Central memory CD8-positive, alpha-beta T cell (primary cell): ENCODE measurements around the gene UBE2R2.
"Not testable (repeated sequence)": the region's sequence is repeated elsewhere in the genome, so short reads cannot be mapped to it uniquely, and the experiment has no call there.

Experiments
- ATAC-seq: fragments of 150-1000 bp; cut with Tn5 transposase; replicated peaks from 2 replicates; pipeline ENCODE4 v1.10.0; 2022; ENCODE audit warnings: mild to moderate bottlenecking, moderate FRiP score, moderate number of reproducible peaks; ENCODE audit not compliant: poor library complexity, severe bottlenecking; ENCODE audit errors: extremely low read depth
- DNase-seq, 2 donors: peaks; one replicate each; pipeline ENCODE4 v3.0.0; 2021; ENCODE audit warnings: low spot score in 2 of 2
- H3K27ac Mint-ChIP-seq: one replicate; pipeline ENCODE4 v1.8.0; 2022; ENCODE audit warnings: low read depth, mild to moderate bottlenecking, moderate library complexity, mixed read lengths
- H3K27me3 Mint-ChIP-seq: one replicate; pipeline ENCODE4 v1.8.0; 2022; ENCODE audit warnings: mixed read lengths
- H3K36me3 Mint-ChIP-seq: one replicate; pipeline ENCODE4 v1.8.0; 2022; ENCODE audit warnings: mild to moderate bottlenecking, moderate library complexity, mixed read lengths; ENCODE audit not compliant: insufficient read depth
- H3K4me1 Mint-ChIP-seq: one replicate; pipeline ENCODE4 v1.8.0; 2022; ENCODE audit warnings: mixed read lengths
- H3K4me3 Mint-ChIP-seq: one replicate; pipeline ENCODE4 v1.8.0; 2022; ENCODE audit warnings: mild to moderate bottlenecking, moderate library complexity, mixed read lengths
- H3K9me3 Mint-ChIP-seq: one replicate; pipeline ENCODE4 v1.8.0; 2022; ENCODE audit warnings: mixed read lengths

UBE2R2 gene

DNA sequence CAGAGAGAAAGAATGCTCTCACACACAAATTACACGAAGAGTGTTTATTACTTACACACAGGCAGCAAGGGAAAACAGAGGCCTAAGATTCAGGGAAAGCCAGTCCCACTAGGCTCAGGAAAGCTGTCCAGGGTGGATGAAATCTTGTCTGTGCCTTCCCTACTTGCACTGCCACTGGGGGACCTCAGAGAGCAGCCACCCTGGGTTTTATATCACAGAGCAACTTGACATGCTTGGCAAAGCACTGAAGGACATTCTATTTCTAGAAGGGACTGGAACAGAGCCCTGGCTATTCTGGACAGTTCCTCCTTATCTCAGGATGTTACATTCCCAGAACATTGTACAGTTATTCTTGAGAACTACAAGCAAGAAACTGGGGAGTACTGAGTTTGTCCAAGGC lies 29.1 kb upstream of the UBE2R2 start:
- no peaks in the 10 kb centered on the region for H3K4me1 Mint-ChIP-seq
- no peak overlapping the region for H3K4me3 Mint-ChIP-seq
- no peaks in the 10 kb centered on the region for H3K9me3 Mint-ChIP-seq
- H3K27ac Mint-ChIP-seq = no peak overlapping the region
- DNase-seq (no peak), ATAC-seq (no peak)
- H3K27me3 Mint-ChIP-seq = peaks cover 52% of the 10 kb centered on the region
- H3K36me3 Mint-ChIP-seq = peaks cover 2% of the 10 kb centered on the region

DNA sequence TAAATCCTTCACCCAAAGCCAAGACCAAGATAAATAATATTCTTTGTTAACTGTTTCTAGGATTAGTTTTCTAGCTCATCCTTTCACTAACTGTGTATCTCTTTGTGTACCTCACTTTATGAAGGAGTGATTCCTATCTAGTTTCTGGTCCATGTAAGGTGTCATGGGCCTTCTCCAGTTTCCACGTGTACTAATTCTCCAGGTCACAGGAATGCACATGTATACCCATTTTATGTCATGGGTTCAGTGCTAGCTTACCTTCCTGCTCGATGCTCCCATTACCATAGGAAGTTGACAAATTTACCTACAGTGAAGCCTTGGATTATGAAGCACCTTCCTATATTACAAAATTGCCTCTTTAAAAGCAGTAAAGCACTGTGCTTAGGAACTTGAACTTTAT lies 27.5 kb upstream of the UBE2R2 start:
- not testable (repeated sequence) for DNase-seq, ATAC-seq, H3K9me3 Mint-ChIP-seq, H3K36me3 Mint-ChIP-seq, H3K4me3 Mint-ChIP-seq, H3K4me1 Mint-ChIP-seq, H3K27ac Mint-ChIP-seq
- H3K27me3 Mint-ChIP-seq = peaks cover 44% of the 10 kb centered on the region

DNA sequence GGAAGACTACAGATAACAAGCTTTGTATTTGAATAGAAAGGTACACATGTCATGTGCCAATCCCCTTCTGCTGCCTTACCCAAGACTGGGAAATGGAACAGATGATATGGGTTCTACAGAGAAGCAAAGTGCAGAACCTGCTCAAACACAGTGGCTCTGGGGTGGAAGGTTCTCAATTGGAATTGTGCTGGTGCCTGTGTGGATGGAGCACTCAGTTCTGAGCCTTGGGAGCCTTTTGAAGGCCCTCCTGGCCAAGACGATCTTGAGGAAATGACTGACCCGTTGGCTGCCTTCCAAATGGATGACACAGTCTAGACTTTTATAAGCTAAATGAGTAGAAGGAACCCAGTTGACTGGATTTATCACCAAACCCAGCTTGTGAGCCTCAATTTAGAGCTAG lies 25.8 kb upstream of the UBE2R2 start:
- H3K27ac Mint-ChIP-seq = no peak overlapping the region
- peaks cover 2% of the 10 kb centered on the region for H3K36me3 Mint-ChIP-seq
- DNase-seq (no peak), ATAC-seq (no peak)
- no peaks in the 10 kb centered on the region for H3K9me3 Mint-ChIP-seq
- peaks cover 42% of the 10 kb centered on the region for H3K27me3 Mint-ChIP-seq
- no peak overlapping the region for H3K4me3 Mint-ChIP-seq
- H3K4me1 Mint-ChIP-seq = no peaks in the 10 kb centered on the region

DNA sequence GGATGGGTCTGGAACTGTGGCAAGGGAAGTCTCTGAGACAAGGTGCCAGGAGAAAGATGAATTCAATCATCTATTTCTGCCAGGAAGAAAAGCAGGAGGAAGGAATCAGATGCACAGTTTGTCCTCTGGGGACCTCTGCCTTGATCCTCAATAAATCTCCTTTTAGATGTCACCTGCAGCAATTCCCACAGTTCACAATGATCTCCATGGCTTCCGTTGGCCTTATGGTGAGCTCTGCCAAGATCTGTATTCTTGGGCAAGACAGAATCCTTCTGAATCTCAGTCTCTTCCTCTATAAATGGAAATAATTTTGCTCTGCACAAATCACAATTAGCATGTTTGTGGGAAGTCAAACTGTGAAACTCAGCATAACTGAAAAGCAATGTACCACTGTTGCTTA lies 23.5 kb upstream of the UBE2R2 start:
- H3K27me3 Mint-ChIP-seq = peaks cover 44% of the 10 kb centered on the region
- not testable (repeated sequence) for ATAC-seq, DNase-seq, H3K4me3 Mint-ChIP-seq, H3K36me3 Mint-ChIP-seq, H3K4me1 Mint-ChIP-seq, H3K9me3 Mint-ChIP-seq, H3K27ac Mint-ChIP-seq

DNA sequence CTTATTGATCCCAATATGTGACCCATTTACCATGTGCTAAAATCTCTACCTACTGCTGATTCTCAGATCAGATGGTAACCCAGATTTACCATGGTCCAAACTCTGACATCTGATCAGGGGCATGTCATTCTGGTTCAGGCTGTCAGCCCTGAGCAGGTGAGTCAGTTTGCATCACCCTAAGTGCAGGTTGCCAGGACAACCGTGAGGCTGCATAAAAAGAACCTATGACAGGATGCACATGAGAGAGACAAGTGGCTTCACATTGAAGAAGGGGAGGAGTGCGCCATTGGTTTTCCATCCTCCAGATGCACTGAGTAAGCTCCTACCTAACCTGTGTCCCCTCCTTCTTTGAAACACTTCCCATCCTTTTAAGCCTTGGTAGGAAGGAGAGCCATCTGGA lies 22.4 kb upstream of the UBE2R2 start:
- H3K4me3 Mint-ChIP-seq = no peak overlapping the region
- peaks cover 54% of the 10 kb centered on the region for H3K27me3 Mint-ChIP-seq
- DNase-seq (no peak), ATAC-seq (peak; percentile 19)
- H3K9me3 Mint-ChIP-seq = no peaks in the 10 kb centered on the region
- no peaks in the 10 kb centered on the region for H3K36me3 Mint-ChIP-seq
- no peaks in the 10 kb centered on the region for H3K4me1 Mint-ChIP-seq
- no peak overlapping the region for H3K27ac Mint-ChIP-seq

DNA sequence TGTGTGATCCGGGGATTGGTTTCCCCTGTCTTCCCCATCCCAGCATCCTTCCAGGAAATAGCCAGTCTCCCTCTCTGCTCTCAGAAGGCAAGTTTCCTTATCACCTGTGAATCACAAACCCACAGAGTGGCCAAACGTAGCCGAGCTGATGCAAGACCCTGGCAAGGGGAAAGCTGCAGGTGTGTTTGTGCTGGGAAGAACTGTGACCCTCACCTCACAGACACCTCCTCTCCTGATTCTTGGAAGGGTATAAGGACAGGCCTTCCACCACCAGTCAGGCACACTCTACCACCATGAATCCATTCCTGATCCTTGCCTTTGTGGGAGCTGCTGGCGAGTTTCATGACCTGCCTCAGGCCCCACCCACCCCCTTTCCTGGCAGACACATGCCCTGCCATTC lies 21.7 kb upstream of the UBE2R2 start, which contains the start of gene PRSS3:
Gene PRSS3, plus strand, starts transcription at position 281 of the 400 bp plus-strand sequence. Its CDS starts 13 bp downstream, at position 294.
- Mint-ChIP-seq H3K4me3 (no peak within 1 kb of the TSS), H3K36me3 (no peaks in the 10 kb centered on the region), H3K9me3 (no peaks in the 10 kb centered on the region), H3K27ac (no peak within 1 kb of the TSS), H3K27me3 (peaks cover 60% of the 10 kb centered on the region), H3K4me1 (no peaks in the 10 kb centered on the region)
- no peak for ATAC-seq
- no peak for DNase-seq

DNA sequence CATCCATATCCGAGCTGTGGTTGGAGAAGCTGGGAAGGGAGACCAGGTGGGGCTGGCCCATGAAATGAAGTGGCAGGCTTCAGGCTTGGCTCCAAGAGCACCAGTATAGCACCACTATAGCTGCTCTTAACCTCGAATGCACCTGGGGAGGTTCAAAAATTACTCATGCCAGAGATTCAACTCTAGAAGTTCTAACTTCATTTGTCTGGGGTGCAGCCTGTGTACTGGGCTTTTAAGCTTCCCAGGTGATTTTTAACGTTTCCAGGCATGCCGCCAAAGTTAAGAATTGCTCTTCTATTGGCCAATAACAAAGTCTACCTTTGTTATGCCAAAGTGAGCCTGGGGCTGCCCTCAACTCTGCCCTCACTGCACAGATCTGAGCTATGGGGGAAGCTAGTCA lies 21.1 kb upstream of the UBE2R2 start:
- ATAC-seq = no peak
- Mint-ChIP-seq H3K9me3 (no peaks in the 10 kb centered on the region), H3K4me3 (no peak overlapping the region), H3K4me1 (no peaks in the 10 kb centered on the region), H3K27me3 (peaks cover 60% of the 10 kb centered on the region), H3K36me3 (no peaks in the 10 kb centered on the region), H3K27ac (no peak overlapping the region)
- DNase-seq = no peak

DNA sequence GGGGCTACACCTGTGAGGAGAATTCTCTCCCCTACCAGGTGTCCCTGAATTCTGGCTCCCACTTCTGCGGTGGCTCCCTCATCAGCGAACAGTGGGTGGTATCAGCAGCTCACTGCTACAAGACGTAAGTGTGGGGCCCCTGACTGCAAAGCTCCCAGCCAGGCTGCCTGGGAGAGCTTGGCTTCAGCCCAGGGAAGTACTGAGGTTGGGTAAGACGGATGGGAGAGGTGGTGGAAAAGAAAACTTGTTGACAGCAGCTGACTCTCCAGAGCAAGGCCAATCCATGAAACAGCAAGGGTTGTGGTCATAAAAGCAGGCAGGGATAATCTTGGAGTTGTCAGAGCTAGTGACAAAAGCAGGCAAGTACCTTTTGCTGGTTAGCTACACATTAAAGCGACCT lies 20.3 kb upstream of the UBE2R2 start:
- H3K27ac Mint-ChIP-seq, H3K36me3 Mint-ChIP-seq, DNase-seq, H3K4me1 Mint-ChIP-seq, ATAC-seq, H3K4me3 Mint-ChIP-seq, H3K9me3 Mint-ChIP-seq: not testable (repeated sequence)
- peaks cover 61% of the 10 kb centered on the region for H3K27me3 Mint-ChIP-seq

DNA sequence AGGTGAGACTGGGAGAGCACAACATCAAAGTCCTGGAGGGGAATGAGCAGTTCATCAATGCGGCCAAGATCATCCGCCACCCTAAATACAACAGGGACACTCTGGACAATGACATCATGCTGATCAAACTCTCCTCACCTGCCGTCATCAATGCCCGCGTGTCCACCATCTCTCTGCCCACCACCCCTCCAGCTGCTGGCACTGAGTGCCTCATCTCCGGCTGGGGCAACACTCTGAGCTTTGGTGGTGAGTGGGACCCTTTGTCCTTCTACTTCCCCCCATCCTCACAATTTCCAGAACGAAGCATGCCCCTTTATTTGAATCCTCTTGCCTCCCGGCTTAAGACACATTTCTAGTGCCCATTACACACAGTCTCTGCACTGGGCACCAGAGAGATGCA lies 19.1 kb upstream of the UBE2R2 start:
- Mint-ChIP-seq H3K27ac (no peak overlapping the region), H3K36me3 (no peaks in the 10 kb centered on the region), H3K27me3 (peaks cover 72% of the 10 kb centered on the region), H3K9me3 (no peaks in the 10 kb centered on the region), H3K4me1 (no peaks in the 10 kb centered on the region), H3K4me3 (no peak overlapping the region)
- ATAC-seq = no peak
- DNase-seq = no peak

DNA sequence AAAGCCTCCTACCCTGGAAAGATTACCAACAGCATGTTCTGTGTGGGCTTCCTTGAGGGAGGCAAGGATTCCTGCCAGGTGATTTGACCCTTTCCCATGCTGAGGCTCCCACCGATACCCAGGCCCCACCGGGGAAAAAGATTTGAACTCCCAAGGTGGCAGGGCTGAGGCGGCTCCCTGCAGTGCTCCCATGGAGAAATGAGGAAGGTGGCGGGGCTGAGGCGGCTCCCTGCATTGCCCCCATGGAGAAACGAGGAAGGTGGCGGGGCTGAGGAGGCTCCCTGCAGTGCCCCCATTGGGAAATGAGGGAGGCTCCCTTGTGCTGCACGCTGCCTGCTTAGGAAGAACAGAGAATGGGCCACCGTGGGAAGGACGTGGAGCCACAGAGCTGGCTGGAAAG lies 18.4 kb upstream of the UBE2R2 start:
- ATAC-seq = no peak
- no peak overlapping the region for H3K27ac Mint-ChIP-seq
- H3K4me1 Mint-ChIP-seq = no peaks in the 10 kb centered on the region
- DNase-seq = no peak
- peaks cover 79% of the 10 kb centered on the region for H3K27me3 Mint-ChIP-seq
- no peaks in the 10 kb centered on the region for H3K36me3 Mint-ChIP-seq
- no peaks in the 10 kb centered on the region for H3K9me3 Mint-ChIP-seq
- no peak overlapping the region for H3K4me3 Mint-ChIP-seq

DNA sequence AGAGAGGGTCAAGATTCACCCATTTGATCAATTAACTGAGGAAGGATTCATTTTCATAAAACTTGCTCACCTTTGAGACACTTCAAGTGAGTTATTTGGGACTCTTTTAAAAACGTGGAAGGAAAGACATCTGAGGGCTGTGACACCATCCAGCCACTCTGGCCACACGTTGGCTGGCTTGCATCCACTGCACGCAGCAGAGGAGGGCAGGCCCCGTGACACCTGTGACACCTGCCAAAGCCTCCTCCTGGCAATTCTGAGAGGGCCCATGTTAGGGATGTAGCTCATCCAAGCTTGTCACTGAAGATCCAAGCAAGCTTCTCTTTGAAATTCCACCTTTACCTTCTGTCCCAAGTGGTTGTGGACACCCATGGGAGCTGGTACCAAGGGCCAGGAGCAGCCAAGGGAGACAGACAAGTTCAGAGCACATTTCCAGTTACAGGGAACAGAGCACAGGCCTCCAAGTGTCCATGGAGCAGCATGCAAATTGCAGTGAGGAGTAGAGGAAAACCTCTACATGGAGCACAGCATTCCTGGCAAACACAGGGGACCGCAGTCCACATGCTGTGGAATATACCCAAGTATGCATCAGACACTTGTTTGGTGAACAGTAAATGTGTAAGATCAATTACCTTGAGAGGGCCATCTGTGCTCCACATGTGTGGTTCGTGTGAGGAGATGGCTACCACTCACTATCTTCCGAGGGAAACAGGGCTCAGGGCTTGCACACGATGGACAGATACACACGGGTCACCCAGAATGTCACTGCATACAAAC lies 16.8 kb upstream of the UBE2R2 start:
- DNase-seq (no peak), ATAC-seq (no peak)
- Mint-ChIP-seq H3K27ac (no peak overlapping the region), H3K4me3 (no peak overlapping the region), H3K27me3 (peaks cover 67% of the 10 kb centered on the region), H3K4me1 (no peaks in the 10 kb centered on the region), H3K9me3 (no peaks in the 10 kb centered on the region), H3K36me3 (no peaks in the 10 kb centered on the region)

DNA sequence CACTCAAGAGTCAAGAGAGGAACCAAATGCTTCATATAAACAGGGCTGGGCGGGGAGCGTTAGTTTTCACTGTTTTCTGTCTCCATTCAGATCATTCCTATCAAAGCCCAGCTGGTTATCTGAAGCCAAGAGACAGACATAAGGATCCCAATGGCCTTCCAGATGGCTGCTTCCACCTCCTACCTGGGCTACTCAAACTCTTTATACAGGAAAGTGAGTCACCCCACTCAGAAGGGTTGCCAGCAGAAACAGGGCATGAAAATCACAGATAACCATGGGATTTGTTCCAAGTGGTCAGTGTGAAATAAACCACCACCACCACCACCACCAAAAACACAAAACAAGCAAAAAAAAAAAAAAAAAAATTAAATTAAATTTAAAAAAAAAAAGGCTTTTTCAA lies 16.1 kb upstream of the UBE2R2 start:
- Mint-ChIP-seq H3K4me3 (no peak overlapping the region), H3K27ac (no peak overlapping the region)
- ATAC-seq = no peak

DNA sequence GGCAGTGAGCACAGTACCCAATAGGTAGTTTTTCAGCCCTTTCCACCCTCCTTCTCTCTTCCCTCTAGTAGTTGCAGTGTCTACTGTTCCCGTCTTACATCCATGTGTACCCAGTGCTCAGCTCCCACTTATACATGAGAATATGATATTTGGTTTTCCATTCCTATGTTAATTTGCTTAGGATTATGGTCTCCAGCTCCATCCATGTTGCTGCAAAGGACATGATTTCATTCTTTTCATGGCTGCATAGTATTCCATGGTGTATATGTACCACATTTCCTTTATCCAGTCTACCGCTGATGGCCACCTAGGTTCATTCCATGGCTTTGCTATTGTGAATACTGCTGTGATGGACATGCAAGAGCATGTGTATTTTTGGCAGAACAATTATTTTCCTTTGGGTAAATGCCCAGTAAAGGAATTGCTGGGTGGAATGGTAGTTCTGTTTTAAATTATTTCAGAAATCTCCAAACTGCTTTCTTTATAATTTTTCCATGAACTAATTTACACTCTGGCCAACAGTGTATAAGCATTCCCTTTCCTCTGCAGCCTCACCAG lies 14.9 kb upstream of the UBE2R2 start:
- not testable (repeated sequence) for ATAC-seq, H3K36me3 Mint-ChIP-seq, H3K27ac Mint-ChIP-seq, H3K9me3 Mint-ChIP-seq, H3K4me3 Mint-ChIP-seq, DNase-seq, H3K4me1 Mint-ChIP-seq
- peaks cover 50% of the 10 kb centered on the region for H3K27me3 Mint-ChIP-seq

More for the DNA sequence above, 16.1 kb upstream of the UBE2R2 start:
- Mint-ChIP-seq H3K27me3 (peaks cover 60% of the 10 kb centered on the region), H3K9me3 (no peaks in the 10 kb centered on the region), H3K4me1 (no peaks in the 10 kb centered on the region), H3K36me3 (no peaks in the 10 kb centered on the region)
- no peak for DNase-seq
